HG02759 (cell line): ENCODE measurements around the gene CR1L.
"Not testable (repeated sequence)": the region's sequence is repeated elsewhere in the genome, so short reads cannot be mapped to it uniquely, and the experiment has no call there.

Experiments used
- ATAC-seq: cut with Tn5 transposase; IDR thresholded peaks from one replicate; pipeline ENCODE4 v1.9.1; 2021; ENCODE audit warnings: mild to moderate bottlenecking, moderate library complexity; ENCODE audit not compliant: unreplicated experiment

Gene CR1L

GRCh38 chr1:207644852-207645634 is at the start of gene CR1L:
TSS of gene CR1L (plus strand) at chr1:207645133. CDS start at chr1:207645234, 101 bp downstream.
- ATAC-seq = peak; percentile 95

- no peak for ATAC-seq
Measured at GRCh38 chr1:207603777-207604176, 41.2 kb upstream of the CR1L start.

GRCh38 chr1:207605444-207606361 is 39.2 kb upstream of the CR1L start:
- ATAC-seq = no peak

GRCh38 chr1:207606362-207606755 is 38.6 kb upstream of the CR1L start:
- no peak for ATAC-seq

GRCh38 chr1:207612762-207613161 is 32.2 kb upstream of the CR1L start:
- ATAC-seq = no peak

GRCh38 chr1:207619871-207620542 is 24.9 kb upstream of the CR1L start:
- peak; percentile 81 for ATAC-seq

- no peak for ATAC-seq
Measured at GRCh38 chr1:207620543-207620893, 24.4 kb upstream of the CR1L start.

GRCh38 chr1:207625504-207626071 is 19.3 kb upstream of the CR1L start:
- ATAC-seq = not testable (repeated sequence)

GRCh38 chr1:207626972-207627337 is 18.0 kb upstream of the CR1L start:
- no peak for ATAC-seq

GRCh38 chr1:207627496-207627895 is 17.4 kb upstream of the CR1L start:
- ATAC-seq = no peak

GRCh38 chr1:207628776-207629175 is 16.2 kb upstream of the CR1L start:
- no peak for ATAC-seq

GRCh38 chr1:207631137-207631536 is 13.8 kb upstream of the CR1L start:
- no peak for ATAC-seq

GRCh38 chr1:207633226-207633625 is 11.7 kb upstream of the CR1L start:
- no peak for ATAC-seq

GRCh38 chr1:207633699-207634289 is 11.1 kb upstream of the CR1L start:
- ATAC-seq = not testable (repeated sequence)

GRCh38 chr1:207634293-207634692 is 10.6 kb upstream of the CR1L start:
- not testable (repeated sequence) for ATAC-seq

- not testable (repeated sequence) for ATAC-seq
Measured at GRCh38 chr1:207635569-207636186, 9.3 kb upstream of the CR1L start.

GRCh38 chr1:207638487-207639145 is 6.3 kb upstream of the CR1L start:
- ATAC-seq = not testable (repeated sequence)

GRCh38 chr1:207639362-207639761 is 5.6 kb upstream of the CR1L start:
- not testable (repeated sequence) for ATAC-seq

- ATAC-seq = no peak
Measured at GRCh38 chr1:207644166-207644851, 624 bp upstream of the CR1L start.
